GM19328 (cell line): ENCODE results near the gene AGPAT3.

Experiments
- ATAC-seq: cut with Tn5 transposase; IDR thresholded peaks from one replicate; pipeline ENCODE4 v1.9.1; 2021; ENCODE audit warnings: mild to moderate bottlenecking, moderate library complexity; ENCODE audit not compliant: unreplicated experiment

AGPAT3 gene

DNA sequence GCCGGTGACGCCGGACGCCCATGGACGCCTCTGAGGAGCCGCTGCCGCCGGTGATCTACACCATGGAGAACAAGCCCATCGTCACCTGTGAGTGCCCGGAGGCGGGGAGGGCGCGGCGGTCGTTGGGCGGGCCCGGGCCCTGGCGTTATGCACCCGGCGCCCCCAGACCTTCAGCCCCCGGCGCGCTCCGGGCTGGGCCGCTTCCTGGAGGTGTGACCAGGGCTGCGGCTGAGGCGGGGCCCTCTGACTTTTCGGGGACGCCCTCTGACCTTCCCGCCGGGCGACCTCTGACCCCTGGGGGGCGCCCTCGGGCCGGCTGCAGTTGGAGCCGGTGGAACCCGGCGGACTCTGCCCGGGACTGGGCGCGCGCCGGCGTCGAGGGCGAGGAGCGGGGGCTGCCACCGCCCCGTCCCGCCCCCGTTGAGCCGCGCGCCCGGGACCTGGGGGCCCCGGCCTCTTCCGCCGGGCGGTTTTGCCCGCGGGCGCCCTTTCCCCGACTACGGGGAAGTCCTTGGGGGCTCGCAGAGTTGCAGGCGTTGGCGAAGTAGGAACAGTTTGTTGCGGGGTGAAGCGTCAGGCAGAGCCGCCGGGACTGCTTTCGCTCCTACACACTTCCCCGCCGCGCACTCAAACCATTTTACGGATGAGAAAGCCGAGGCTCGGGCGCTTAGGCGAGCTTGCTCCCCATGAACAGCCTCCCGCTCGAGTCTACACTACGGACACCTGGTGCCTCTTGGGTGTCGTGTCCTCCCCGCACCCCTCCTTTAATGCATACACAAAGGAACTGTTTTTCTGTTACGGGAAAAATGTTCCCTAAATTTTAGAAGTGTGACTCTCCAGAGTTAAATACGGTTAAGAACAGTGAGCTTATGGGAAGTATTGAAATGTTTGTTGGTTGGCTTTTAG, 147.7 kb downstream of the AGPAT3 start:
- ATAC-seq, result peak; percentile 69

DNA sequence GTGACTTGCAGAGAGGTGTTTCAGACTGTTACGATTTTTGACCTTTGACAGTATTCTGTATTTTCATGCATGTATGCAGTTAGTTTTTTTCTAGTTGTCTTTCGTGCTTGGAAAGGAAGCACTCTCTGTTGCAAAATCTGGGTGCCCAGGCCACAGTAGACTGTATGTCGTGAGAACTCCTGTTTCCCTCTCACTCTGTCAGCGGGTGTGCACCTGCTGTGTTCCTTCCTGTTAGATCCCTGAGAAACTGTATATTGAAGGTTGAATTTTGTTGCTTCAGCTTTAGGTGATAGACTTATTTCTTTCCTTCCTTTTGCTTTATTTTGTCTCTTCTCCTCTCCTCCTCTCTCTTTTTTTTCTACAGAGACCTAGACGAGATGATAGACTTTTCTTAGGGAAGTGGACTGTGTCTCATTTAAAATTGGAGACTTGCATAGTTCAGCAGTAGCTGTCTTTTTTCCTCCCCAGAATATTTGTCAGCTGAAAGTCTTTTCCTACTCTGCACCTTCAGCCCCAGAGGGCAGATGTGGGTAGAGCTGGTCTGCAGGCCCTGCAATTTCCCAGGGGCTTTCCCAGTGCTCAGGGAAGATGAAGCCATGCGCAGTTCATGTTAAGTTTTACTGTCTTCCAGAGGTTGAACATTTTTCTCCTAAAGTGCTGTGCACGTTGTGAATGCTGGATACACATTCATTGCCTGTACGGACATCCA, 148.5 kb downstream of the AGPAT3 start:
- ATAC-seq, result no peak

DNA sequence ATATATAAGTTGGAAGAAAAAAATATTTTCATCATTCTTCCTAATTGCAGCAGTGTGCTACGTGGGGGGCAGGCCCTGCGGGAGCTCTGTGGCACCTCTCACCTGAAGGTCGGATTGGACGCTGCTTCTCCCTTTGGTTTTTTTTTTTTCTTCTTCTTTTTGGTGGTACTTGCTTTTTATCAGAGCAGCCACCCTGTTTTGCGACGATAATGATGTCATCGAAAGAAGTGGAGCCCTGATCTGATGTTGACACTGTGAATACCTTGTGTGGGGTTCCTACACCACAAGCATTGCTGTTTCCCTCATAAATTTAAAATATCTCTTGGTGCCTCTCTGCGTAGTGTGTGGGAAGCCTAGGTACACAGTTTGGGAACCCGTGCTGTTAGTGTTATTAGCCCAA, 152.6 kb downstream of the AGPAT3 start:
- ATAC-seq, result no peak

DNA sequence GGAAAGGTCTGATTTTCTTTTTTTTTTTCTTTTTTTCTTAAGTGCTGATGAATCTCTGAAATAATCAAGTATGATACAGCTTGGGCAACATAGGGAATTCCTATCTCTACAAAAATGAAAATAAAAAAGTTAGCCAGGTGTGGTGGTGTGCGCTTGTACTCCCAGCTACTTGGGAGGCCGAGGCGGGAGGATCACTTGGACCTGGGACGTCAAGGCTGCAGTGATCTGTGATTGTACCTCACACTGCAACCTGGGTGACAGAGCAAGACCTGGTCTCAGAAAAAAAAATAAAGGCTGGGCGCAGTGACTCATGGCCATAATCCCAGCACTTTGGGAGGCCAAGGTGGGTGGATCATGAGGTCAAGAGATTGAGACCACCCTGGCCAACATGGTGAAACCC, 153.1 kb downstream of the AGPAT3 start:
- no peak for ATAC-seq

DNA sequence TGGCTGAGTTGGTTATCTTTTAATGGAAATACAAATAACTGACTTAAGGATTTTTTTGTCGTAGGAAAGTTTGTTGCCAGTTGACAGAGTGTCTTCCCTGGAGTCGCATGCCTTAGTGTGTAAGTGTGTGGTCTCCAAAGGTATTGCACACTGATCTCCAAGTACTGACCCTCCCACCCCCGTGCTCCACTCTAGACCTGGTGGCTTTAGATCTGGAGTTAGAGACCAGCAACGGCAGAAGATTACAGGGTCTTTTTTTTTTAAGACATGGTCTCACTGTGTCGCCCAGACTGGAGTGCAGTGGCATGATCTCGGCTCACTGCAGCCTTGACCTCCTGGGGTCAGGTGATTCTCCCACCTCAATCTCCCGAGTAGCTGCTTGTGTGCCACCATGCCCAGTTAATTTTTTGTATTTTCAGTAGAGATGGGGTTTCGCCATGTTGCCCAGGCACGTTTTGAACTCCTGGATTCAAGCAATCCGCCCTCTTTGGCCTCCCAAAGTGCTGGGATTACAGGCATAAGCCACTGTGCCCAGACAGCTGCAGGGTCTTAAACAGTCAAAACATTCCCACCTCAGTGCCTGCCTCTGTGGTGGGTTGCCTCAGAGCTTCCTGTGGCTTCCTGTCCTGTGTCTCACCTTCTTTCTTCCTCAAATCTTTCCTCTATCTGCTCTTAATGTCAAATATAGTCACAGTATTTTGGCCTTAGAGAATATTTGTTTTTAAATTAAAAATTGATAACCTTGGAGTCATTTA, 154.0 kb downstream of the AGPAT3 start:
- ATAC-seq, result no peak

DNA sequence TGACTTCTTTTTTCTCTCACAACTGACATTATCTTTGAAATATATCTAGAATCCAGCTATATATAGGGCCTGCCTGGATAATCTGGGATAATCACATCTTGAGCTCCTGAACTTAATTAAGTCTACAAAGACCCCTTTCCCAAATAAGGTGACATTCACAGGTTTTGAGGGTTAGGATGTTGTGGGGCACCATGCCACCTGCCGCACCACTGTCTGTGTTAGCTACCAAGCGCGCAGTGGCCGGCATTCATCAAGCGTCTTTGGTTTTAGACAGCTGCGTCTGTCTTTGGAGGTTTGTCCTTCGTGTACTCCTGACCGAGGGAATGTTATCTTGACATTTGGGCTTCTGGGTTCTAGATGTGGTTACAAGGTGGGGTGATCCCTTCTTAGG, 154.5 kb downstream of the AGPAT3 start:
- ATAC-seq, result no peak

DNA sequence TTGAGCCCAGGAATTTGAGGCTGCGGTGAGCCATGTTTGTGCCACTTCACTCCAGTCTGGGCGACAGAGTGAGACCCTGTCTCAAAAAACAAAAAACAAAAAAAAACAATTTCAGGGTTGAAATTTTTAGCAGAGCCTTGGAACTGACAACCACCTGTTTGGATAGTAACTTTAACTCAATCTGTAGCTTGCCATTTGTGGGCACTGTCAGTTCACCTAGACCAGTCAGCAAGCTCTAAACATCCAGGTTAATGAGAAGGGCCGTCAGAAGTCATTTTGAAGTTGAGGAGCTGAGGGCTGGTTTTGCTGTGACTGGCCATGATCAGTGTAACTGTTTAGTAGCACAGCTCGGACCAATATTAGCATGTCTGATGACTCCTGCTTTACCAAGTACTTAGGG, 155.5 kb downstream of the AGPAT3 start:
- ATAC-seq, result no peak

DNA sequence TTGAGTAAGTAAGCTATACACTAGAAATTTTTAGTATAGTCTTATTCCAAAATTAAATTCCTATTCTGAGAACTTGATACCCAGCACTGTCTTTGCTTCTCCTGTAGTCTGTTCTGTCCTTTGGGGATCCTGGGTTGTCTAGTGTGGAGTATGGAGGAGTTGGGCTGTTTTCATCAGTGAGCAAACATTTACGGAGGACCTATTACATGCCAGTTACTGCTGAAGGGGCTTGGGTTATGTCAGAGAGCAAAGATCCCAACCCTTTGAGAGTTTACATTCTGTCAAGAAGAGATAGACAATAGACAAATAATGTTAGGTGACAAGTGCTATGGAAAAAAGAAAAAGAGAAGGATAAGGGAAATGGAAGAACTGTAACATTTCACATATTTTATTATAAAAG, 156.0 kb downstream of the AGPAT3 start:
- no peak for ATAC-seq

DNA sequence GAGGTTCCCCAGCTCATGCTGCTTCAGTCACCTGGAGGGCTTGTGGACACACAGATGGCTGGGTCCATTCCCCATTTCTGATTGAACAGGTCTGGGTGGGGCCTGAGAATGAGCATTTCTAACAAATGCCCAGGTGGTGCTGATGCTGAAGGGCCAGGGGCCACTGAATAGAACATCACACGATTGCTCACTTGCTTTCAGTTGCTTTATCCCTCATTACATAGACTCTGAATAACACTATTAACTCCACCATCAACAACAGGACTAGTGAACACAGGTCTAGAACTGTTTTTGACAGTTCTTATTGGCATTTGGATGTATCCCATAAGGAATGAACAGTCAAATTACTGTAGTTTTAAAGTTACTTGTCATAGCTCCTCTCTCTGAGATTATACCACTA, 159.2 kb downstream of the AGPAT3 start:
- no peak for ATAC-seq

DNA sequence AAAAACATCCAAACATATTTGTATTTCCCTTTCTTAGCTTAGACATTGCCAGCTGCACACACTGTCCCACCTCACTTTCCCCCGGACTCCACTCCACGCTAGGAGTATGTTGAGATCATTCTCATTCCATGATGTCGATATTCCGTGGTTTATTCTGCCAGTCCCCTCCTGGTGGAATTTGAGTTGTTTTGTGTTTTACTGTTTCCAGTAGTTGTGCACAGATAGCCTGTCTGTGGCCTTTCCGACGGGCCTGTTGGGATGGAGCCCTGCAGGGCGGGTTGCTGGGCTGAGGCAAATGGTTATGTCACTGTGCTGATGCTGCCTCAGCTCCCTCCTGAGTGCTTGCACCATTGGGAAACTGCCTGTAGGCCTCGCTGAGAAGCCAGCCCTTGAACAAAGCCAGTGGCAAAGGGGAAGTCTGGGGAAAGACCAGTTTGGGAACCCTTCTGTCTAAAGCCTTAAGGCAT, 159.9 kb downstream of the AGPAT3 start:
- ATAC-seq, result no peak

DNA sequence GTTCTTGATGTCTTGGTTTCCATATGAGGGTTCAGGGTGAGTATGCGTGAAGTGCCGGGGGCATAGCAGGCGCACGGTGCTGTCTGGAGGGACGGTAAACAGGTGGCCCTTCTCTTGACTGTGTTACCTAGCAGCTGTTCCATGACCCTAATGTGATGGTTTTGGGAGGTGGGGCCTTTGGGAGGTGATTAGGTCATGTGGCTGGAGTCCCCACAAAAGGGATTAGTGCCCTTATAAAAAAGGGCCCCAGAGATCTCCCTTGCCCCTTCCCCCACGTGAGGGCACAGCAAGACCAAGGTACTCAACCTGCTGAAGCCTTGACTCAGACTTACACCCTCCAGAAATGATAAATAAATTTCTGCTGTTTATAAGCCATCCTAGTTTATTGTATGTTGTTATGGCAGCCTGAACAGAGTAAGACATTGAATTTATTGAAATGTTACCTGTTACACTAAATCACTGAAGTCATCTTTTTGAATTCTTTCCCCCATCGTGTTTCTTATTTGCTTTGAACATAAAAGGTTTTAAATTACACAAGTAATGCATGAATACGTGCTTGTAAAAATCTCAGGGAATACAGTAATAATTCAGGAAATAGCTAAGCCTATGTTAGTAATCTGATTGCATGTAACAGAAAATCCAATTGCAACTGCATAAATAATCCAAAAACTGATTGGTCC, 162.7 kb downstream of the AGPAT3 start:
- ATAC-seq, result no peak

DNA sequence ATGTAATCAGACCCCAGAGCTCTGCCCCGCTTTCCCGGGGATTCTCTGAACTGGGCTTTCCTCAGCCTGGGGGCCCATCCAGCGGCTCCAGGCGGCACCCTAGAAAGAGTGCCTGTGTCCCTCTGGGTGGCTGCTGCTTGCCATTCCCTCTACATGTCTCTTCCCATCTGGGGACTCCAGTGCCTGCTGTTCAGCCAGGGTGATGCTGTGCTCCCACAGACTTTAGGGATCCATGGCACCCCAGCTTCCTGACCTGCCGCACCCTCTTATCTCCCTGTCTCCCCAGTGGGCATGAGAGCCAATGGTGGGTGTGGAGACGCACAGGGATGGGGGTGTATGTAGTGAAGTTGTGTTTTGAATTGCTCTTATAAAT, 163.2 kb downstream of the AGPAT3 start:
- ATAC-seq, result no peak

DNA sequence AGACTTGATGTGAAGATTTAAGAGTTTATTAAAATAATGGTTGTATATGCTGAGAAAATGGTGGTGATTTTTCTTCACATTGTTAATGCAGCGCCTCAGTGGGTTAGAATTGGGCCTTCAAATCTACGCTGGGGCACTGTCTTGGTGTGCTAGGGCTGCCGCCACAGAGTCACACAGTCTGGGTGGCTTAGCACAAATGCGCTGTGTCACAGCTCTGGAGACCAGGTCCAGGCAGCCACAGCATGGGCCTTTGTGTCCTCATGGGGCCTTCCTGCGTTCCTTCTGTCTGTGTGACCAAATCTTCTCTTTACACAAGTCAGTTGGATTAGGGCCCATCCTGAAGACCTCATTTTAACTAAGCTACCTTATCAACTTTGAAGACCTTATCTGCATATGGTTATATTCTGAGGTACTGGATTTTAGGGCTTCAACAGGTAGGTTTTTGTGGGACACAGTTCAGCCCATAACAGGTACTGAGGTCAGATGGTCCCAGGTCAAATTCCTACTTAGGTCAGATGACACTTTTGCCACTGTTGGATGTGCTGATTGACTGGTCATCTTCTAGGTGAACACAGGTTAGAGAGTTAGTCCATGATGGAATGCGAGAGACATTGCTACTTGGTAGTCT, 164.6 kb downstream of the AGPAT3 start:
- ATAC-seq, result no peak

DNA sequence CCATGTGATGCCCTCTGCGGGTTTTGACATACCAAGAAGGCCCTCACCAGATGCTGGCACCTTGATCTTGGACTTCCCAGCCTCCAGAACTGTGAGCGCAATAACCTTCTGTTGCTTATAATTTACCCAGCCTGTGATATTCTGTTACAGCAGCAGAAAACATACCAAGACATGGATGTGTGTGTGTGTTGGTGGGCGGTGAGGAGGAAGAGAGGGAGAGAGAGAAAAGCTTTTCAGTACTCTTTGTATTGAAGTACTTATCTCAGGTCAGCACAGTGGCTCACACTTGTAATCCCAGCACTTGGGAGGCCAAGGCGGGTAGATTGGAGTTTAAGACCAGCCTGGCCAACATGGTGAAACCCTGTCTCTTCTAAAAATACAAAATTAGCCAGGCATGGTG, 170.2 kb downstream of the AGPAT3 start:
- ATAC-seq, result no peak
